ENCODE measurements around the gene SLC44A5.

DNA sequence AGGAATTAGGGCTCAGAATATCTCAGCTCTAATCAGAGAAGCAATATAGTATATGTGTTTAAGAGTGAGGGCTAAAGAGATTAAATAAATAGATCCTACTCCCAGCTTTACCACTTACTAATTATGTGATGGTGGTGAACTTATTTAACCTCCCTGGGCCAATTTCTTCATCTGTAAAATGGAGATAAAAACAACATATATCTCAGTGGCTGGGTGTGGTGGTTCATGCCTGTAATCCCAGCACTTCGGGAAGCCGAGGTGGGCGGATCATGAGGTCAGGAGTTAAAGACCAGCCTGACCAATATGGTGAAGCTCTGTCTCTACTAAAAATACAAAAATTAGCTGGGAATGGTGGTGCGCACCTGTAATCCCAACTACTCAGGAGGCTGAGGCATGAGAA is 135.2 kb downstream of the SLC44A5 start:
- no peak for TF ChIP-seq EP300 (IDR thresholded peaks at IDR 0.05; ENCODE audit: low read depth)
- TF ChIP-seq, protein P1, sequence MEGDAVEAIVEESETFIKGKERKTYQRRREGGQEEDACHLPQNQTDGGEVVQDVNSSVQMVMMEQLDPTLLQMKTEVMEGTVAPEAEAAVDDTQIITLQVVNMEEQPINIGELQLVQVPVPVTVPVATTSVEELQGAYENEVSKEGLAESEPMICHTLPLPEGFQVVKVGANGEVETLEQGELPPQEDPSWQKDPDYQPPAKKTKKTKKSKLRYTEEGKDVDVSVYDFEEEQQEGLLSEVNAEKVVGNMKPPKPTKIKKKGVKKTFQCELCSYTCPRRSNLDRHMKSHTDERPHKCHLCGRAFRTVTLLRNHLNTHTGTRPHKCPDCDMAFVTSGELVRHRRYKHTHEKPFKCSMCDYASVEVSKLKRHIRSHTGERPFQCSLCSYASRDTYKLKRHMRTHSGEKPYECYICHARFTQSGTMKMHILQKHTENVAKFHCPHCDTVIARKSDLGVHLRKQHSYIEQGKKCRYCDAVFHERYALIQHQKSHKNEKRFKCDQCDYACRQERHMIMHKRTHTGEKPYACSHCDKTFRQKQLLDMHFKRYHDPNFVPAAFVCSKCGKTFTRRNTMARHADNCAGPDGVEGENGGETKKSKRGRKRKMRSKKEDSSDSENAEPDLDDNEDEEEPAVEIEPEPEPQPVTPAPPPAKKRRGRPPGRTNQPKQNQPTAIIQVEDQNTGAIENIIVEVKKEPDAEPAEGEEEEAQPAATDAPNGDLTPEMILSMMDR (IDR thresholded peaks at IDR 0.05) = no peak

Measured in transverse colon (tissue), 3 donors.